H9 (cell line): ENCODE results near the gene DLG2. TPM values are rescaled to one million over a fixed set of nuclear protein-coding genes. Genes with fewer than 3 reads are reported as not detected.

Source experiments
- DNase-seq: peaks from one replicate; pipeline ENCODE4 v3.0.0-alpha.2; 2017
- H2AFZ ChIP-seq: one replicate; pipeline ENCODE4 v1.6.1; 2013; ENCODE audit warnings: mild to moderate bottlenecking, low read length, control low read depth, moderate library complexity
- H2AK5ac ChIP-seq: 2 replicates; pipeline ENCODE4 v1.6.1; 2013; ENCODE audit warnings: low read length, control low read depth, mixed read lengths; ENCODE audit not compliant: insufficient read length
- H2BK120ac ChIP-seq: one replicate; pipeline ENCODE4 v1.6.1; 2013; ENCODE audit warnings: low read depth, mild to moderate bottlenecking, low read length, control low read depth, inconsistent platforms; ENCODE audit not compliant: poor library complexity, severe bottlenecking
- H2BK12ac ChIP-seq: 2 replicates; pipeline ENCODE4 v1.6.1; 2013; ENCODE audit warnings: low read length, control low read depth, mixed read lengths, low read depth; ENCODE audit not compliant: insufficient read length
- H2BK15ac ChIP-seq: 2 replicates; pipeline ENCODE4 v1.6.1; 2013; ENCODE audit warnings: low read depth, low read length, control low read depth
- H2BK20ac ChIP-seq: one replicate; pipeline ENCODE4 v1.6.1; 2013; ENCODE audit warnings: low read depth, mild to moderate bottlenecking, low read length, control low read depth, inconsistent platforms; ENCODE audit not compliant: poor library complexity, severe bottlenecking
- H2BK5ac ChIP-seq: 2 replicates; pipeline ENCODE4 v1.6.1; 2013; ENCODE audit warnings: low read length, control low read depth, mixed read lengths; ENCODE audit not compliant: insufficient read length
- H3K14ac ChIP-seq: 2 replicates; pipeline ENCODE4 v1.6.1; 2013; ENCODE audit warnings: low read length, control low read depth; ENCODE audit not compliant: insufficient read depth
- H3K18ac ChIP-seq: 2 replicates; pipeline ENCODE4 v1.6.1; 2013; ENCODE audit warnings: low read depth, mild to moderate bottlenecking, mixed read lengths, low read length, control low read depth; ENCODE audit not compliant: insufficient read length
- H3K23ac ChIP-seq: 2 replicates; pipeline ENCODE4 v1.6.1; 2013; ENCODE audit warnings: low read length, control low read depth, mixed read lengths, low read depth; ENCODE audit not compliant: insufficient read length
- H3K23me2 ChIP-seq: 2 replicates; pipeline ENCODE4 v1.6.1; 2013; ENCODE audit warnings: low read depth, mild to moderate bottlenecking, mixed read lengths, low read length, control low read depth; ENCODE audit not compliant: insufficient read length, poor library complexity, severe bottlenecking
- H3K27ac ChIP-seq: 2 replicates; pipeline ENCODE4 v1.5.1; 2013; ENCODE audit warnings: low read length, control low read depth, mixed read lengths, low read depth; ENCODE audit not compliant: insufficient read length
- H3K27me3 ChIP-seq: 2 replicates; pipeline ENCODE4 v1.6.1; 2013; ENCODE audit warnings: low read length, control low read depth, inconsistent platforms; ENCODE audit not compliant: insufficient read depth
- H3K4ac ChIP-seq: 2 replicates; pipeline ENCODE4 v1.6.1; 2013; ENCODE audit warnings: low read depth, mild to moderate bottlenecking, control low read depth, inconsistent platforms, low read length, moderate library complexity
- H3K4me1 ChIP-seq: 2 replicates; pipeline ENCODE4 v1.6.1; 2013; ENCODE audit warnings: low read length, control low read depth, inconsistent platforms; ENCODE audit not compliant: insufficient read depth
- H3K4me2 ChIP-seq: 2 replicates; pipeline ENCODE4 v1.6.1; 2013; ENCODE audit warnings: low read length, control low read depth, mixed read lengths; ENCODE audit not compliant: insufficient read length, insufficient read depth
- H3K56ac ChIP-seq: 2 replicates; pipeline ENCODE4 v1.6.1; 2013; ENCODE audit warnings: low read depth, mild to moderate bottlenecking, mixed read lengths, low read length, control low read depth; ENCODE audit not compliant: insufficient read length
- H3K79me1 ChIP-seq: 2 replicates; pipeline ENCODE4 v1.6.1; 2013; ENCODE audit warnings: low read depth, mild to moderate bottlenecking, moderate library complexity, low read length, control low read depth, inconsistent platforms; ENCODE audit not compliant: insufficient read depth, poor library complexity, severe bottlenecking
- H3K79me2 ChIP-seq: 2 replicates; pipeline ENCODE4 v1.6.1; 2013; ENCODE audit warnings: low read length, control low read depth, inconsistent platforms; ENCODE audit not compliant: insufficient read depth
- H3K9ac ChIP-seq: 2 replicates; pipeline ENCODE4 v1.6.1; 2013; ENCODE audit warnings: low read length, control low read depth, mixed read lengths; ENCODE audit not compliant: insufficient read length; ENCODE audit errors: extremely low read depth
- H3K9me3 ChIP-seq: one replicate; pipeline ENCODE4 v1.6.1; 2013; ENCODE audit warnings: low read depth, low read length, inconsistent platforms; ENCODE audit not compliant: control insufficient read depth
- H3T11ph ChIP-seq: one replicate; pipeline ENCODE4 v1.6.1; 2013; ENCODE audit warnings: mild to moderate bottlenecking, low read length, control low read depth, inconsistent platforms
- H4K20me1 ChIP-seq: one replicate; pipeline ENCODE4 v1.6.1; 2013; ENCODE audit not compliant: control insufficient read depth, insufficient read length, insufficient read depth
- H4K5ac ChIP-seq: 2 replicates; pipeline ENCODE4 v1.6.1; 2013; ENCODE audit warnings: low read depth, mild to moderate bottlenecking, mixed read lengths, low read length, control low read depth; ENCODE audit not compliant: insufficient read length
- H4K8ac ChIP-seq: replicated peaks from 2 replicates; pipeline ENCODE4 v1.6.1; 2013; ENCODE audit warnings: low read length, control low read depth, mixed read lengths, low read depth; ENCODE audit not compliant: insufficient read length
- H4K91ac ChIP-seq: 2 replicates; pipeline ENCODE4 v1.6.1; 2013; ENCODE audit warnings: low read depth, mild to moderate bottlenecking, moderate library complexity, mixed read lengths, low read length, control low read depth; ENCODE audit not compliant: insufficient read length
- H3K27ac Mint-ChIP-seq, 3 experiments: 2 replicates in 2 of 3; 3 replicates in 1 of 3; pipeline ENCODE4 v1.8.0; 2020 to 2021; ENCODE audit warnings: mixed read lengths in 3 of 3, mild to moderate bottlenecking in 1 of 3, moderate library complexity in 1 of 3
- H3K27me3 Mint-ChIP-seq: 2 replicates; pipeline ENCODE4 v1.8.0; 2021; ENCODE audit warnings: low read depth, mild to moderate bottlenecking, moderate library complexity, mixed read lengths
- H3K36me3 Mint-ChIP-seq, 3 experiments: 2 replicates in 2 of 3; 3 replicates in 1 of 3; pipeline ENCODE4 v1.8.0; 2020 to 2021; ENCODE audit warnings: low read depth in 3 of 3, mixed read lengths in 3 of 3; ENCODE audit not compliant: insufficient read depth in 1 of 3
- H3K4me1 Mint-ChIP-seq, 2 experiments: 2 replicates each; pipeline ENCODE4 v1.8.0; 2020; ENCODE audit warnings: mixed read lengths in 2 of 2
- H3K4me3 Mint-ChIP-seq, 2 experiments: 2 replicates in 1 of 2; 3 replicates in 1 of 2; pipeline ENCODE4 v1.8.0; 2020 to 2021; ENCODE audit warnings: mild to moderate bottlenecking in 2 of 2, mixed read lengths in 2 of 2, moderate library complexity in 1 of 2
- H3K9me3 Mint-ChIP-seq, 2 experiments: 2 replicates in 1 of 2; 3 replicates in 1 of 2; pipeline ENCODE4 v1.8.0; 2020; ENCODE audit warnings: mild to moderate bottlenecking in 2 of 2, mixed read lengths in 2 of 2, moderate library complexity in 1 of 2
- WGBS: extraction: QIAGEN DNeasy Blood & Tissue Kit; methylation state at CpG from one replicate; pipeline ENCODE4 v1.1.7; 2013; ENCODE audit warnings: missing lambda C conversion rate, low lambda C conversion rate, mixed read lengths; ENCODE audit not compliant: insufficient read length; ENCODE audit errors: extremely low coverage; 5-methylcytosine and 5-hydroxymethylcytosine counted together
- total RNA-seq: library from RNA; stranded (reverse); gene quantifications from 2 replicates; pipeline ENCODE4 v1.2.1, GENCODE V29; 2021
- TF ChIP-seq, protein P1 (sequence below): fragments of 200-600 bp; sonication (generic); conservative IDR thresholded peaks from 3 replicates; pipeline ENCODE4 v1.8.0; 2021; ENCODE audit warnings: antibody characterized with exemption, mild to moderate bottlenecking

DLG2 gene
- total RNA-seq, 1 experiment from 2014 or later, result 8.0 TPM

DNA sequence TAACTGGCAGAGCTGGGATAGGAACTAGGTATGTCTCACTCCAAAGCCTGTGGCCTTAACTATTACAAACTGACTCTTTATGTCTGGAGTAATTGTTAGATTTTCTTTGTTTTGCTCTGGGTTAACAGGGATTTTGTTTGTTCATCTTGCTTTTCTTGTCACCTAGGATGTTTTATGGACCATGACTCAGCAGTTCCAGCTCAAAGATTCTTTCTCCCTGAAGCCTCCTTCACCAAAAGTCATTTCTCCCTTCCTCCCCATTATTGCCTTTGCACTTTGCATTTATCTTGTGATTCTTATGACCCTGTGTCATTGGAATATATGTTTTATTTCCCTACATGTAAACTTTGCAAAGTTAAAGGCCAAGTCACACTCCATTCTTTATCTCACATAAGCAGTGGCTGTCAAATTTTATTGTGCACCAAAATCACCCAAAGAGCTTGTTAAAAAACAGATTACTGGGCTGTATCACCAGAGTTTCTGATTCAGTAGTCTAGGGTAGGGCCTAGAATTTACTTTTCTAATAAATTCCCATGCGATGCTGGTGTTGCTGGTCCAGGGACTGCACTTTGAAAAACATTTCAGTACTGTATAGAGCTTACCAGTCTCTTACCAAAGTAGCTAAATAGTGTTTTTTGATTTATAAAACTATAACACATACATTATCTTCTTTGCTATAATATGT is 327.7 kb downstream of the DLG2 start:
- Mint-ChIP-seq H3K36me3 (no peaks in the 10 kb centered on the region; a peak in 1 of 7 replicates), H3K4me3 (no peak overlapping the region), H3K27ac (peak overlapping the region; percentile 5 to 69 (median 21); a peak in 4 of 7 replicates), H3K4me1 (peaks cover 3 to 4% of the 10 kb centered on the region in 2 experiments; a peak in 3 of 4 replicates), H3K27me3 (no peaks in the 10 kb centered on the region), H3K9me3 (no peaks in the 10 kb centered on the region)
- no peak overlapping the region for H4K91ac ChIP-seq
- WGBS, result no CpG with 5 or more reads among the region's 1 CpG
- H3K4ac ChIP-seq, result no peak overlapping the region
- no peak overlapping the region for H3T11ph ChIP-seq
- no peak overlapping the region for H4K8ac ChIP-seq
- H3K79me2 ChIP-seq, result no peaks in the 10 kb centered on the region
- no peak overlapping the region for H3K9ac ChIP-seq
- no peak overlapping the region for H2BK5ac ChIP-seq
- no peak for DNase-seq
- H2BK12ac ChIP-seq, result no peak overlapping the region
- H3K14ac ChIP-seq, result no peak overlapping the region
- no peak overlapping the region for H3K18ac ChIP-seq
- H2AFZ ChIP-seq, result no peak overlapping the region
- no peaks in the 10 kb centered on the region for H3K23me2 ChIP-seq
- no peak overlapping the region for H3K4me2 ChIP-seq
- no peak overlapping the region for H3K56ac ChIP-seq
- no peaks in the 10 kb centered on the region for H3K27me3 ChIP-seq
- no peaks in the 10 kb centered on the region for H3K9me3 ChIP-seq
- H3K79me1 ChIP-seq, result no peaks in the 10 kb centered on the region
- H3K27ac ChIP-seq, result no peak overlapping the region
- H3K23ac ChIP-seq, result no peak overlapping the region
- no peaks in the 10 kb centered on the region for H4K20me1 ChIP-seq
- TF ChIP-seq, protein P1, sequence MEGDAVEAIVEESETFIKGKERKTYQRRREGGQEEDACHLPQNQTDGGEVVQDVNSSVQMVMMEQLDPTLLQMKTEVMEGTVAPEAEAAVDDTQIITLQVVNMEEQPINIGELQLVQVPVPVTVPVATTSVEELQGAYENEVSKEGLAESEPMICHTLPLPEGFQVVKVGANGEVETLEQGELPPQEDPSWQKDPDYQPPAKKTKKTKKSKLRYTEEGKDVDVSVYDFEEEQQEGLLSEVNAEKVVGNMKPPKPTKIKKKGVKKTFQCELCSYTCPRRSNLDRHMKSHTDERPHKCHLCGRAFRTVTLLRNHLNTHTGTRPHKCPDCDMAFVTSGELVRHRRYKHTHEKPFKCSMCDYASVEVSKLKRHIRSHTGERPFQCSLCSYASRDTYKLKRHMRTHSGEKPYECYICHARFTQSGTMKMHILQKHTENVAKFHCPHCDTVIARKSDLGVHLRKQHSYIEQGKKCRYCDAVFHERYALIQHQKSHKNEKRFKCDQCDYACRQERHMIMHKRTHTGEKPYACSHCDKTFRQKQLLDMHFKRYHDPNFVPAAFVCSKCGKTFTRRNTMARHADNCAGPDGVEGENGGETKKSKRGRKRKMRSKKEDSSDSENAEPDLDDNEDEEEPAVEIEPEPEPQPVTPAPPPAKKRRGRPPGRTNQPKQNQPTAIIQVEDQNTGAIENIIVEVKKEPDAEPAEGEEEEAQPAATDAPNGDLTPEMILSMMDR, result no peak
- H4K5ac ChIP-seq, result no peak overlapping the region
- H2BK15ac ChIP-seq, result no peak overlapping the region
- H3K4me1 ChIP-seq, result no peaks in the 10 kb centered on the region
- H2BK120ac ChIP-seq, result no peak overlapping the region
- no peak overlapping the region for H2BK20ac ChIP-seq
- no peak overlapping the region for H2AK5ac ChIP-seq
